CD4-positive, CD25-positive, alpha-beta regulatory T cell (primary cell): ENCODE results near the gene SPRED1. TPM values are rescaled to one million over a fixed set of nuclear protein-coding genes. Genes with fewer than 3 reads are reported as not detected.

Experiments
- ATAC-seq, 2 donors: fragments of 150-1000 bp; cut with Tn5 transposase; one replicate each; pipeline ENCODE4 v1.10.0; 2021; ENCODE audit warnings: low read depth in 2 of 2, moderate number of reproducible peaks in 2 of 2, moderate library complexity in 1 of 2
- DNase-seq, 3 donors: peaks; one replicate each; pipeline versions ENCODE4 v3.0.0 to v3.0.0-alpha.2; 2012 to 2022; ENCODE audit warnings: mixed read lengths in 1 of 3
- H3K27ac ChIP-seq: one replicate; pipeline ENCODE4 v1.7.0; 2013; ENCODE audit warnings: mild to moderate bottlenecking, low read length; ENCODE audit not compliant: insufficient read depth, poor library complexity, severe bottlenecking
- H3K27me3 ChIP-seq: one replicate; pipeline ENCODE4 v1.7.0; 2013; ENCODE audit warnings: low read length; ENCODE audit not compliant: control insufficient read depth, insufficient read depth
- H3K36me3 ChIP-seq: one replicate; pipeline ENCODE4 v1.7.0; 2013; ENCODE audit warnings: mild to moderate bottlenecking, low read length, moderate library complexity; ENCODE audit not compliant: control insufficient read depth, insufficient read depth
- H3K4me1 ChIP-seq: 2 replicates; pipeline ENCODE4 v1.7.0; 2013; ENCODE audit warnings: mild to moderate bottlenecking, low read length; ENCODE audit not compliant: insufficient read depth, control insufficient read depth, poor library complexity, severe bottlenecking
- H3K4me3 ChIP-seq: one replicate; pipeline ENCODE4 v1.7.0; 2013; ENCODE audit warnings: low read depth, mild to moderate bottlenecking, low read length, moderate library complexity
- H3K9me3 ChIP-seq, 2 experiments: 1 replicate in 1 of 2; 2 replicates in 1 of 2; pipeline ENCODE4 v1.7.0; 2013; ENCODE audit warnings: low read length in 2 of 2, mild to moderate bottlenecking in 1 of 2, moderate library complexity in 1 of 2; ENCODE audit not compliant: control insufficient read depth in 2 of 2
- H3K27ac Mint-ChIP-seq, 3 donors: one replicate each; pipeline ENCODE4 v1.8.0; 2020 to 2022; ENCODE audit warnings: mild to moderate bottlenecking in 3 of 3, mixed read lengths in 3 of 3, moderate library complexity in 2 of 3
- H3K27me3 Mint-ChIP-seq: one replicate; pipeline ENCODE4 v1.8.0; 2022; ENCODE audit warnings: mild to moderate bottlenecking, mixed read lengths
- H3K36me3 Mint-ChIP-seq: one replicate; pipeline ENCODE4 v1.8.0; 2020; ENCODE audit warnings: mixed read lengths
- H3K4me1 Mint-ChIP-seq, 4 donors: one replicate each; pipeline ENCODE4 v1.8.0; 2020 to 2022; ENCODE audit warnings: mixed read lengths in 4 of 4, mild to moderate bottlenecking in 1 of 4
- H3K4me3 Mint-ChIP-seq, 4 donors: one replicate each; pipeline ENCODE4 v1.8.0; 2020 to 2022; ENCODE audit warnings: mild to moderate bottlenecking in 4 of 4, mixed read lengths in 4 of 4, moderate library complexity in 3 of 4
- H3K9me3 Mint-ChIP-seq, 7 donors: one replicate each; pipeline ENCODE4 v1.8.0; 2020 to 2022; ENCODE audit warnings: mixed read lengths in 7 of 7, mild to moderate bottlenecking in 3 of 7, moderate library complexity in 2 of 7
- polyA plus RNA-seq, 4 donors: library from polyadenylated mRNA; unstranded; fragments of 300-500 nt; fragmentation: Illumina TruSeq; gene quantifications; one replicate each; pipeline ENCODE4 v1.2.3, GENCODE V29; 2021
- total RNA-seq: library from RNA; stranded (reverse); gene quantifications from one replicate; pipeline ENCODE4 v1.2.3, GENCODE V29; 2022

The SPRED1 gene
- total and polyA plus RNA-seq, 5 donors from 2014 or later: 0.03 TPM; not detected in 4

DNA sequence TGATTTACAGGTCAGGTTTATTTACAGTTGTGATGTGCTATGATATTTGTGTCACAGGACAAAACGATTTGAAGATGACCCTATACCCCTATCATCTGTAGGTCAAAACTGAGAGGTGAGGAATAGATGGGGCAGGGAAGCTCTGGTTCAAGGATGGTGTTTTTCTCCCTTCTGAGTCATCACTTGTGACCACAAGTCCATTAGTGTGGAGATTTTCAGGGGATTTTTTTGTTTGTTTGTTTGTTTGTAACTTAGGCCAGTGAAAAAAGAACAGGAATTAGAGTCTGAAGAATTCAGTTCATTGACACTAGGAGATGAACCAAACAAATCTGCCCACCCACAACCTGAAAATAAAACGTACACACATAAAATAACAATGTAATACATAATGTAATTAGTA is 138.6 kb downstream of the SPRED1 start:
- Histone ChIP-seq H3K27ac (no peak overlapping the region), H3K4me3 (no peak overlapping the region), H3K27me3 (peaks cover 7% of the 10 kb centered on the region), H3K36me3 (no peaks in the 10 kb centered on the region), H3K4me1 (no peaks in the 10 kb centered on the region), H3K9me3 (no peaks in the 10 kb centered on the region)
- ATAC-seq: no peak
- Mint-ChIP-seq H3K36me3 (no peaks in the 10 kb centered on the region), H3K4me1 (no peaks in the 10 kb centered on the region), H3K27me3 (peaks cover 23% of the 10 kb centered on the region), H3K4me3 (no peak overlapping the region), H3K9me3 (peaks cover 0 to 3% (median 0%) of the 10 kb centered on the region in 7 donors), H3K27ac (no peak overlapping the region)
- no peak for DNase-seq

DNA sequence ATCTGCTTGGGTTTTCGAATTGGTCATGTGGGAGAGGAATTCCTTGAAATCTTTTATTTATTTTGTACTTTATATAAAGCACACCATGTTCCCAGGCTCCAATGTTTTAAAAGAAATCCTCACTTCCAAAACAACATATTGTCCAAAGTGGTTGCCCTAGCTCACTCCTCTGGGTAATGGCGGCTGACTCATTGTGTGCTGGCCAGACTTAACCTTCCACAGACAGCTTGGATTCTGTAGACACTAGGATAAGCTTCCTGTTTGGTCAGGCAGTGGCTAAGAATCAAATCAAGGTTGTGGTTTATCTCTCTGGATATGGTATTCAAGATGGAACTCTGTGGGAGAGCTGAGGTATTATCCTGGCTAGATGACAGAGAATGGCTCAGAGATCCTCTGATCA is 145.5 kb downstream of the SPRED1 start:
- Histone ChIP-seq H3K27me3 (peaks cover 11% of the 10 kb centered on the region), H3K27ac (no peak overlapping the region), H3K4me1 (no peaks in the 10 kb centered on the region), H3K4me3 (no peak overlapping the region), H3K9me3 (no peaks in the 10 kb centered on the region), H3K36me3 (no peaks in the 10 kb centered on the region)
- H3K4me1 Mint-ChIP-seq: no peaks in the 10 kb centered on the region
- peaks cover 0 to 3% (median 0%) of the 10 kb centered on the region in 7 donors for H3K9me3 Mint-ChIP-seq
- no peak for ATAC-seq
- no peak overlapping the region for H3K4me3 Mint-ChIP-seq
- DNase-seq: no peak
- H3K36me3 Mint-ChIP-seq: no peaks in the 10 kb centered on the region
- H3K27ac Mint-ChIP-seq: no peak overlapping the region
- H3K27me3 Mint-ChIP-seq: peaks cover 43% of the 10 kb centered on the region

DNA sequence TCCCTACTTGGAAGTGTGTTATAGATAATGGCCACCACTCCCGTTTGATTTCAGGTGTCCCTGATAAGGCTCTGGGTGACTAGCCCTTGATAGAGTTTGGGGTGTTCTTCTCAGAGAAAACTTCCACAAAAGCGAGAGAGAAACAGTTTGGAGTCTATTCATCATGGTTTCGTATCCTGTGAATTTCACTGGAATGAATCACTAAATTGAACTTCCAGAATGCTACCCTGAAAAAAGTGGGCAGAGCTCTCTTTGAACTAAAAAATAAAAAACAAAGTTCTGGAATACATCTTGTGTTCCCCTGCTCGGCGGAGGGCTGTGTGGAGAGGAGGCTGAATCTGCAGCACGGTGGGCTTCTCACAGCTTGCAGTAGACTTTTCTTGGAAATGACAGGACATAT is 148.5 kb downstream of the SPRED1 start:
- Mint-ChIP-seq H3K4me3 (no peak overlapping the region), H3K4me1 (no peaks in the 10 kb centered on the region), H3K27ac (no peak overlapping the region), H3K36me3 (no peaks in the 10 kb centered on the region), H3K9me3 (no peaks in the 10 kb centered on the region), H3K27me3 (peaks cover 47% of the 10 kb centered on the region)
- Histone ChIP-seq H3K4me3 (no peak overlapping the region), H3K36me3 (no peaks in the 10 kb centered on the region), H3K4me1 (no peaks in the 10 kb centered on the region), H3K27me3 (peaks cover 11% of the 10 kb centered on the region), H3K27ac (no peak overlapping the region), H3K9me3 (no peaks in the 10 kb centered on the region)
- DNase-seq: no peak
- no peak for ATAC-seq

DNA sequence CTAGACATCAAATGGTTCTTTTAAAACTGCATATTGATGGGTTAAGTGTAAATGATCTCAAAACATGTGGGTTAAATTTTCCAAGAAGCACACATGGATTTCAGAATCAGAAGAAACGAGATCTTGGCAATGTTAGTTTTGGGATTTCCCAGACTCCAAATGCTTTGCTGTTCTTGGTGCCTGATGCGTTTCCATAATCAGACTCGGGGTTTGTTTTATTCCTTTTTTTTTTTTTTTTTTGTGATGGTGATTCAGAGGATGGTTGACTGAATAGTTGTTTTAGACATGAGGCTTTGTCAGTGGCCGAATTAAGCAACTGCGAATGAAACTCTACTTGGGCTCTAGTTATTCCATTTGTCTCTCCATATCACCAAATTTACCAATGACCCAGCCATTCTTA is 149.1 kb downstream of the SPRED1 start:
- no peak overlapping the region for H3K4me3 ChIP-seq
- no peaks in the 10 kb centered on the region for H3K36me3 ChIP-seq
- Mint-ChIP-seq H3K9me3 (no peaks in the 10 kb centered on the region), H3K27me3 (peaks cover 43% of the 10 kb centered on the region), H3K27ac (no peak overlapping the region), H3K4me3 (no peak overlapping the region), H3K4me1 (no peaks in the 10 kb centered on the region), H3K36me3 (no peaks in the 10 kb centered on the region)
- H3K4me1 ChIP-seq: no peaks in the 10 kb centered on the region
- no peaks in the 10 kb centered on the region for H3K9me3 ChIP-seq
- no peak for ATAC-seq
- H3K27me3 ChIP-seq: peaks cover 6% of the 10 kb centered on the region
- H3K27ac ChIP-seq: no peak overlapping the region
- no peak for DNase-seq

GRCh38 chr15:38406436-38406835 is 153.8 kb downstream of the SPRED1 start:
- Histone ChIP-seq H3K27ac (no peak overlapping the region), H3K4me1 (no peaks in the 10 kb centered on the region), H3K36me3 (no peaks in the 10 kb centered on the region), H3K27me3 (peaks cover 13% of the 10 kb centered on the region), H3K4me3 (no peak overlapping the region), H3K9me3 (no peaks in the 10 kb centered on the region)
- Mint-ChIP-seq H3K27me3 (peaks cover 16% of the 10 kb centered on the region), H3K27ac (no peak overlapping the region), H3K36me3 (no peaks in the 10 kb centered on the region), H3K4me1 (no peaks in the 10 kb centered on the region), H3K4me3 (no peak overlapping the region), H3K9me3 (no peaks in the 10 kb centered on the region)
- ATAC-seq: no peak
- DNase-seq: no peak

Other genes with a start within 250 kb of the SPRED1 start
- gene FAM98B, start 201.3 kb downstream of the SPRED1 start, total RNA-seq: 19.3 TPM
- gene FAM98B, start 201.3 kb downstream of the SPRED1 start, polyA plus RNA-seq: 1 to 10 TPM; 2.2 to 4.4 (median 3.8) TPM